HepG2 (cell line): ENCODE results near the gene ARHGAP26. TPM values are rescaled to one million over a fixed set of nuclear protein-coding genes. Genes with fewer than 3 reads are reported as not detected.

Source experiments
- CEBPG ChIP-seq: IDR thresholded peaks from 2 replicates; pipeline ENCODE4 v1.6.1; 2016
- EP300 ChIP-seq, 3 experiments: sonication (generic) in 1 of 3; formaldehyde crosslinking in 1 of 3; IDR thresholded peaks; 2 replicates each; pipeline versions ENCODE4 v1.5.1 to v1.6.1; 2011 to 2020; ENCODE audit warnings: low read depth in 2 of 3, low read length in 2 of 3, borderline replicate concordance in 1 of 3, improper control_type of control experiment in 1 of 3, mild to moderate bottlenecking in 1 of 3, missing genetic modification reagents in 1 of 3, moderate library complexity in 1 of 3
- FOXO1 ChIP-seq: sonication (generic); formaldehyde crosslinking; IDR thresholded peaks from 2 replicates; pipeline ENCODE4 v1.4.0; 2020; ENCODE audit warnings: missing genetic modification reagents
- ISL2 ChIP-seq: sonication (generic); formaldehyde crosslinking; IDR thresholded peaks from 2 replicates; pipeline ENCODE4 v1.5.0; 2020; ENCODE audit warnings: missing genetic modification reagents
- MBD4 ChIP-seq: IDR thresholded peaks from 2 replicates; pipeline ENCODE4 v1.6.1; 2012; ENCODE audit warnings: low read length, inconsistent platforms, borderline replicate concordance
- MIXL1 ChIP-seq: IDR thresholded peaks from 2 replicates; pipeline ENCODE4 v1.6.1; 2016
- NFE2L1 ChIP-seq: sonication (generic); formaldehyde crosslinking; IDR thresholded peaks from 2 replicates; pipeline ENCODE4 v1.4.0; 2020; ENCODE audit warnings: missing genetic modification reagents, mild to moderate bottlenecking, borderline replicate concordance
- SP140L ChIP-seq: sonication (generic); formaldehyde crosslinking; IDR thresholded peaks from 2 replicates; pipeline ENCODE4 v1.4.0; 2020; ENCODE audit warnings: missing genetic modification reagents, borderline replicate concordance
- TCF12 ChIP-seq, 2 experiments: fragments of 450-650 bp in 1 of 2; sonication (generic) in 1 of 2; formaldehyde crosslinking in 1 of 2; IDR thresholded peaks; 2 replicates each; pipeline versions ENCODE4 v1.6.1 to v1.8.0; 2017 to 2022; ENCODE audit warnings: antibody characterized with exemption in 1 of 2, mild to moderate bottlenecking in 1 of 2, missing genetic modification reagents in 1 of 2, moderate library complexity in 1 of 2
- THYN1 ChIP-seq: sonication (generic); formaldehyde crosslinking; IDR thresholded peaks from 2 replicates; pipeline ENCODE4 v1.8.1; 2023; ENCODE audit warnings: low read depth, mild to moderate bottlenecking, moderate library complexity, missing genetic modification reagents, borderline replicate concordance
- ZMYM3 ChIP-seq: sonication (generic); formaldehyde crosslinking; IDR thresholded peaks from 2 replicates; pipeline ENCODE4 v1.5.1; 2020; ENCODE audit warnings: mild to moderate bottlenecking, missing genetic modification reagents
- ZNF441 ChIP-seq: sonication (generic); formaldehyde crosslinking; IDR thresholded peaks from 2 replicates; pipeline ENCODE4 v1.7.0; 2021; ENCODE audit warnings: missing genetic modification reagents, borderline replicate concordance
- ZNF557 ChIP-seq: sonication (generic); formaldehyde crosslinking; IDR thresholded peaks from 2 replicates; pipeline ENCODE4 v1.4.0; 2020; ENCODE audit warnings: missing genetic modification reagents
- ZNF569 ChIP-seq: sonication (generic); formaldehyde crosslinking; IDR thresholded peaks from 2 replicates; pipeline ENCODE4 v1.5.0; 2020; ENCODE audit warnings: mild to moderate bottlenecking, missing genetic modification reagents, moderate library complexity, borderline replicate concordance
- ZNF703 ChIP-seq: sonication (generic); formaldehyde crosslinking; IDR thresholded peaks from 2 replicates; pipeline ENCODE4 v1.5.1; 2020; ENCODE audit warnings: missing genetic modification reagents, mild to moderate bottlenecking, moderate library complexity, borderline replicate concordance
- ZSCAN29 ChIP-seq: sonication (generic); formaldehyde crosslinking; conservative IDR thresholded peaks from 2 replicates; pipeline ENCODE4 v1.4.0; 2020; ENCODE audit warnings: mild to moderate bottlenecking, missing genetic modification reagents
- polyA plus RNA-seq, 8 experiments: library from polyadenylated mRNA; depleted of rRNA in 3 of 8; stranded (reverse) in 7 of 8; unstranded in 1 of 8; fragments of >200 nt; fragmentation: Illumina TruSeq in 4 of 8; extraction: Trizol in 4 of 8; gene quantifications; 2 replicates each; pipeline versions ENCODE4 v1.2.1 to v1.2.3, GENCODE V29; 2011 to 2016; ENCODE audit warnings: low read depth in 4 of 8, missing spikeins in 1 of 8, mixed read lengths in 1 of 8; ENCODE audit not compliant: insufficient read depth in 1 of 8
- total RNA-seq, 5 experiments: library from RNA; depleted of rRNA; stranded (reverse); fragments of >200 nt; fragmentation: Illumina TruSeq; extraction: Trizol; gene quantifications; 2 replicates each; pipeline ENCODE4 v1.2.3, GENCODE V29; 2016; ENCODE audit warnings: low read depth in 1 of 5
- TF ChIP-seq, protein P1 (sequence below): IDR thresholded peaks from 2 replicates; pipeline ENCODE4 v1.6.1; 2016; ENCODE audit warnings: mild to moderate bottlenecking
- TF ChIP-seq, protein P2 (sequence below): sonication (generic); formaldehyde crosslinking; IDR thresholded peaks from 2 replicates; pipeline ENCODE4 v1.5.0; 2020; ENCODE audit warnings: mild to moderate bottlenecking, missing genetic modification reagents
- TF ChIP-seq, protein P3 (sequence below): sonication (generic); formaldehyde crosslinking; IDR thresholded peaks from 2 replicates; pipeline ENCODE4 v1.5.1; 2020; ENCODE audit warnings: mild to moderate bottlenecking, moderate library complexity, missing genetic modification reagents

The ARHGAP26 gene
- total and polyA plus RNA-seq, 2 of the 13 experiments (the other 11 are each of a cell fraction or from before 2014, with no cell fraction given): 9.6 to 18.2 TPM

DNA sequence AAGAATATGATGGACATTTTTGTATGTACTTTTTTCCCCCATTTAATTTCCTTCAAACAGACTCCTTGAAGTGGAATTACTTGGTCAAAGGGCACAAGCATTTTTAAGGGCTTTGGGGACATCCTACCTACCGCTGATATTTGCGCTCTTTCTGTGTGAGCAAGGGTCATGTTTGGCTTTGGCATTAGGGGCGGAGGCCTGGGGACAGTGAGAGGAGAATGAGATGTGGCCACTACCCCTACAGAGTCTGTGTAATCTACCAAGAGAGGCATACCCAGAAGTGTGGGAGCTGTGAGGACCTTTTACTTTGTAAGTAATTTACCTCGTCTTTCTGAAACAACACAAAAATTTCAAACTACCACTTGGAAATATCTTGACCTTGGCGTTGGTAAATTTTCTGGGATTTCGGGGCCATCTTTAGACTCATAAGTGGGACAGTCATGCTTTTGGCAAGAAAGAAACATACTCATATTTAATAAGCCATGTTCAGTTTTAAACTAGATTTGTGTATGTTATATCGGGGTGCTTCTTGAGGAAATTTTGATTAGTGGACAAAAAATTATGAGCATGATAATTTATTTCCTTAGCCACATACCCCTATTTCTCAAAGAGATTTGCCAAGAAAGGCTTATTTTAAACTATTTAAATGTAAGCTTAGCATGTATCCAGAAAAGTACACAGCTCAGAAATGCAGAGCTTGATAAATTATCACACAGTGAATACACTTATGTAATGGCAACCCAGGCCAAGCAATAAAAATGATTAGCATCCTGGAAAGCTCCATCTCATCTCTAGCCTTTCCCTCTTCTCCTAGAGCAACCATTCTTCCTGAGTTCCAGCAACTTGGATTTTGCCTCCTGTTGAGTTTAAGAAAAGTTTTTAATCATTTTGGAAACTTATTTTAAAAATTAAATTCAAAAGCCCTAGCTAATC lies 63.6 kb downstream of the ARHGAP26 start (continued):
- TF ChIP-seq ZNF703 (CRISPR knock-in tag): no peak
- peak; percentile 47; the same call in 1 of the 2 replicates for TF ChIP-seq ZMYM3 (CRISPR knock-in tag)
- TF ChIP-seq, protein P1, sequence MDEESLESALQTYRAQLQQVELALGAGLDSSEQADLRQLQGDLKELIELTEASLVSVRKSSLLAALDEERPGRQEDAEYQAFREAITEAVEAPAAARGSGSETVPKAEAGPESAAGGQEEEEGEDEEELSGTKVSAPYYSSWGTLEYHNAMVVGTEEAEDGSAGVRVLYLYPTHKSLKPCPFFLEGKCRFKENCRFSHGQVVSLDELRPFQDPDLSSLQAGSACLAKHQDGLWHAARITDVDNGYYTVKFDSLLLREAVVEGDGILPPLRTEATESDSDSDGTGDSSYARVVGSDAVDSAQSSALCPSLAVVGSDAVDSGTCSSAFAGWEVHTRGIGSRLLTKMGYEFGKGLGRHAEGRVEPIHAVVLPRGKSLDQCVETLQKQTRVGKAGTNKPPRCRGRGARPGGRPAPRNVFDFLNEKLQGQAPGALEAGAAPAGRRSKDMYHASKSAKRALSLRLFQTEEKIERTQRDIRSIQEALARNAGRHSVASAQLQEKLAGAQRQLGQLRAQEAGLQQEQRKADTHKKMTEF (CRISPR knock-in tag): peak; percentile 45; the same call in 1 of the 2 replicates
- TF ChIP-seq, protein P2, sequence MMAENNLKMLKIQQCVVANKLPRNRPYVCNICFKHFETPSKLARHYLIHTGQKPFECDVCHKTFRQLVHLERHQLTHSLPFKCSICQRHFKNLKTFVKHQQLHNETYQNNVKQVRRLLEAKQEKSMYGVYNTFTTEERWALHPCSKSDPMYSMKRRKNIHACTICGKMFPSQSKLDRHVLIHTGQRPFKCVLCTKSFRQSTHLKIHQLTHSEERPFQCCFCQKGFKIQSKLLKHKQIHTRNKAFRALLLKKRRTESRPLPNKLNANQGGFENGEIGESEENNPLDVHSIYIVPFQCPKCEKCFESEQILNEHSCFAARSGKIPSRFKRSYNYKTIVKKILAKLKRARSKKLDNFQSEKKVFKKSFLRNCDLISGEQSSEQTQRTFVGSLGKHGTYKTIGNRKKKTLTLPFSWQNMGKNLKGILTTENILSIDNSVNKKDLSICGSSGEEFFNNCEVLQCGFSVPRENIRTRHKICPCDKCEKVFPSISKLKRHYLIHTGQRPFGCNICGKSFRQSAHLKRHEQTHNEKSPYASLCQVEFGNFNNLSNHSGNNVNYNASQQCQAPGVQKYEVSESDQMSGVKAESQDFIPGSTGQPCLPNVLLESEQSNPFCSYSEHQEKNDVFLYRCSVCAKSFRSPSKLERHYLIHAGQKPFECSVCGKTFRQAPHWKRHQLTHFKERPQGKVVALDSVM (CRISPR knock-in tag): no peak
- peak; percentile 57; the same call in 1 of the 2 replicates for TF ChIP-seq CEBPG
- no peak for TF ChIP-seq ZNF569 (CRISPR knock-in tag)
- no peak for TF ChIP-seq ZNF557 (CRISPR knock-in tag)
- no peak for TF ChIP-seq MBD4
- TF ChIP-seq FOXO1 (CRISPR knock-in tag): peak; percentile 69
- TF ChIP-seq TCF12 (IDR thresholded peaks at IDR 0.05): no peak
- no peak for TF ChIP-seq TCF12 (CRISPR knock-in tag; IDR thresholded peaks at IDR 0.05)
- TF ChIP-seq SP140L: no peak
- no peak for TF ChIP-seq ZNF441 (CRISPR knock-in tag)
- TF ChIP-seq ZSCAN29 (CRISPR knock-in tag): no peak
- TF ChIP-seq THYN1 (CRISPR knock-in tag): no peak
- TF ChIP-seq NFE2L1 (CRISPR knock-in tag): no peak
- TF ChIP-seq EP300 (IDR thresholded peaks at IDR 0.05; ENCODE audit: low read depth in 2 of 2, low read length in 2 of 2): peak; percentile 76 to 91; a peak in 3 of 4 replicates
- peak; percentile 83; the same call in 1 of the 2 replicates for TF ChIP-seq EP300 (CRISPR knock-in tag; IDR thresholded peaks at IDR 0.05; ENCODE audit: borderline replicate concordance)
- peak; percentile 89 for TF ChIP-seq ISL2 (CRISPR knock-in tag)
- TF ChIP-seq, protein P3, sequence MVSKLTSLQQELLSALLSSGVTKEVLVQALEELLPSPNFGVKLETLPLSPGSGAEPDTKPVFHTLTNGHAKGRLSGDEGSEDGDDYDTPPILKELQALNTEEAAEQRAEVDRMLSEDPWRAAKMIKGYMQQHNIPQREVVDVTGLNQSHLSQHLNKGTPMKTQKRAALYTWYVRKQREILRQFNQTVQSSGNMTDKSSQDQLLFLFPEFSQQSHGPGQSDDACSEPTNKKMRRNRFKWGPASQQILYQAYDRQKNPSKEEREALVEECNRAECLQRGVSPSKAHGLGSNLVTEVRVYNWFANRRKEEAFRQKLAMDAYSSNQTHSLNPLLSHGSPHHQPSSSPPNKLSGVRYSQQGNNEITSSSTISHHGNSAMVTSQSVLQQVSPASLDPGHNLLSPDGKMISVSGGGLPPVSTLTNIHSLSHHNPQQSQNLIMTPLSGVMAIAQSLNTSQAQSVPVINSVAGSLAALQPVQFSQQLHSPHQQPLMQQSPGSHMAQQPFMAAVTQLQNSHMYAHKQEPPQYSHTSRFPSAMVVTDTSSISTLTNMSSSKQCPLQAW: 0 out of 2 replicates have a peak, but pooled peaks have one; percentile 43
- TF ChIP-seq MIXL1: peak; percentile 28; the same call in 1 of the 2 replicates
